ENCODE results near the gene MUC3A. TPM values are rescaled to one million over a fixed set of nuclear protein-coding genes. Genes with fewer than 3 reads are reported as not detected.

MUC3A gene
- total RNA-seq, 1 donor from 2014 or later: 1.7 TPM

DNA sequence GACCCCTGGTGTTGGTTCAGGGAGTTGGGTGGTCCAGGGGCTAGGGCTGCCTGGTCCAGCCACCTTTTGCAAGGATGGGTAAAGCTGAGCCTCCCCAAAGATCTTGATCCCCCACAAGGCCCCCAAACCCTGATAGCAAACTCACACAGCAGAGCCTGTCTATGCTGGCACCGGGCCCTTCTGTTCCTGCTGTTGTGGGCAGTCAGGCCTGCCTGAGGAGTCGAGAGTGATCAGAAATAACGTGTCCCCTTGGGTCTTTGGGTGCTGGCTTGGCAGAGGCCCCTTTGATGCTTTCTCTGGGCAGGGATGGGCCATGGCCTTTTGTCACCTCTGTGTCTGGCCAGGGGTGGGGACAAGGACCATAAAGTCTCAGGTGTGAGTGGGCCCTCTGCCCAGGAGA, 19.3 kb downstream of the MUC3A start:
- Histone ChIP-seq H3K36me3 (no peaks in the 10 kb centered on the region), H3K27ac (no peak overlapping the region), H3K27me3 (ENCODE audit: low read depth) (peaks cover 57% of the 10 kb centered on the region), H3K4me1 (peaks cover 15% of the 10 kb centered on the region), H3K9me3 (no peaks in the 10 kb centered on the region), H3K4me3 (no peak overlapping the region)
- TF ChIP-seq, protein P1, sequence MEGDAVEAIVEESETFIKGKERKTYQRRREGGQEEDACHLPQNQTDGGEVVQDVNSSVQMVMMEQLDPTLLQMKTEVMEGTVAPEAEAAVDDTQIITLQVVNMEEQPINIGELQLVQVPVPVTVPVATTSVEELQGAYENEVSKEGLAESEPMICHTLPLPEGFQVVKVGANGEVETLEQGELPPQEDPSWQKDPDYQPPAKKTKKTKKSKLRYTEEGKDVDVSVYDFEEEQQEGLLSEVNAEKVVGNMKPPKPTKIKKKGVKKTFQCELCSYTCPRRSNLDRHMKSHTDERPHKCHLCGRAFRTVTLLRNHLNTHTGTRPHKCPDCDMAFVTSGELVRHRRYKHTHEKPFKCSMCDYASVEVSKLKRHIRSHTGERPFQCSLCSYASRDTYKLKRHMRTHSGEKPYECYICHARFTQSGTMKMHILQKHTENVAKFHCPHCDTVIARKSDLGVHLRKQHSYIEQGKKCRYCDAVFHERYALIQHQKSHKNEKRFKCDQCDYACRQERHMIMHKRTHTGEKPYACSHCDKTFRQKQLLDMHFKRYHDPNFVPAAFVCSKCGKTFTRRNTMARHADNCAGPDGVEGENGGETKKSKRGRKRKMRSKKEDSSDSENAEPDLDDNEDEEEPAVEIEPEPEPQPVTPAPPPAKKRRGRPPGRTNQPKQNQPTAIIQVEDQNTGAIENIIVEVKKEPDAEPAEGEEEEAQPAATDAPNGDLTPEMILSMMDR (IDR thresholded peaks at IDR 0.05): no peak
- intact Hi-C loops (cut with DNase I): no loop called here
- DNase-seq (no peak), ATAC-seq (no peak)

DNA sequence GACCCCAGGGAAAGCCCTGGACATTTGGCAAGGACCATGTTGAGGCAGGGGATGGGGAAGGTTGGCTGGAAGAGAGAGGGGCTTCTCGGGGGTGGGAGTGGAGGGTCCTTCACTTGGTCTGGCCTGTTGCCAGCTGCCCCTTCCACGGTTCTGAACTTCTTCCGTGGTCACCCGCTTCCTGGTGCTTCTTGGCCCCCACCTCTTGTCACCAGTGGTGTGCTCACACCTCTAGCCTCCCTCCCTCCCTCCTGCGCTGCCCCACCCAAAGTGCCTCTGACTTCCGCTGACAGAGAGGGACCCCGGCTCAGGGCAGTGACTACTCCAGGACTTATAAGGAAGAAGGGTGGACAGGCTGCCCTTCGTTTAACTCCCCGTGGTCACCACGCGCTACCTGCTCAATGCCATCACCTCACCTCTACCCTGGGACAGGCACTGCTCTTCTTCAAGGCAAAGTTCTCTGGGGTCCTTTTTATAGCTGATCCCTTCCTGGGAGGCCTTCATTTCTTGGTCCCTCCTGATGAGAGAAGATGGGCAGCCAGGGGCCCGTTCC, 19.8 kb downstream of the MUC3A start, which contains the start of gene MUC12:
Gene MUC12 (plus strand): TSS at position 500 of the 550 bp plus-strand sequence. CDS start 58 bp downstream, outside the sequence.
- Histone ChIP-seq H3K27me3 (ENCODE audit: low read depth) (peaks cover 52% of the 10 kb centered on the region), H3K27ac (no peak within 1 kb of the TSS), H3K4me1 (peaks cover 15% of the 10 kb centered on the region), H3K36me3 (no peaks in the 10 kb centered on the region), H3K9me3 (no peaks in the 10 kb centered on the region), H3K4me3 (no peak within 1 kb of the TSS)
- DNase-seq: no peak
- no peak for ATAC-seq
- intact Hi-C loops (cut with DNase I): no loop called here
- TF ChIP-seq, protein P1 (IDR thresholded peaks at IDR 0.05): no peak

DNA sequence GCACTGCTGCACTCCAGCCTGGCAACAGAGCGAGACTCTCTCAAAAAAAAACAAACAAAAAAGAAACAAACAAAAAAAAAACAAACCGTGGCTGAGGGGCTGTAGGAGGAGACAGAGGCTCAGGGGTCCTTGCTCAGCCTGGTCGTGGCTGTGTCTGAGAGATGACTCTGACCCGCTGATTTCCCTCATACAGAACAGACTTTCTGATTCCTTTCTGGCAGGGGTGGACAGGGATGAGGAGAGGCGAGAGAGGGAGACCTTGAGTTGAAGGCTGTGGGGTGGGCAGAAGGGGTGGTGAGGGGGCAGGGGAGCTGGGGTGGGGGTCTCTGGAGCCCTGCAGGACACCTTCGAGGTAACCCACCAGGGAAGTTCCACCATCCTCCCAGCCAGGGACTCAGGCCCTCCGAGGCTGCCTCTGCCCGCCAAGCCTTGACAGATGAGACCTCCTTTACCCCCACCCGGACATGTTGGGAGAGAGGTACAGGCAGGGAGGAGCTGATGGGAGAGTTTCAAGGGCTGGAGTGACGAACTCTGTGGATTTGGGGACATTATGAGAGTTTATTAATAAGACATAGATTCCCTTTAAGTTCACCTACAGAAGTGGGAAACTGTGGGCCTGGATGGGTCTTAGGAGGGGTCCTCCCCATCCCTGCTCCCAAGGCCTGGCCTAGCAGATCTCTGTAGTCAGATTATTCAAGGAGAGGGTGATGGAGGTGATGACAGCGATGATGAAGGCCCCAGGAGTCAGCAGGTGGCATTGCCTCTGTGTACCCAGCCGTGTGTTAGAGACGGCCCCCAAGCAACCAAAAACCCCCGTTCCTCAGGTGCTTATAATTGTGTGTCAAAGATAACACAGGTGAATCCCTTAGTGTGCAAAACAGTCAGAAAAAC, 22.0 kb downstream of the MUC3A start:
- no peaks in the 10 kb centered on the region for H3K36me3 ChIP-seq
- H3K27ac ChIP-seq: no peak overlapping the region
- H3K4me1 ChIP-seq: peaks cover 5% of the 10 kb centered on the region
- H3K27me3 ChIP-seq (ENCODE audit: low read depth): peaks cover 30% of the 10 kb centered on the region
- DNase-seq: no peak
- intact Hi-C loops (cut with DNase I): no loop called here
- H3K4me3 ChIP-seq: no peak overlapping the region
- TF ChIP-seq, protein P1 (IDR thresholded peaks at IDR 0.05): no peak
- no peak for ATAC-seq
- no peaks in the 10 kb centered on the region for H3K9me3 ChIP-seq

DNA sequence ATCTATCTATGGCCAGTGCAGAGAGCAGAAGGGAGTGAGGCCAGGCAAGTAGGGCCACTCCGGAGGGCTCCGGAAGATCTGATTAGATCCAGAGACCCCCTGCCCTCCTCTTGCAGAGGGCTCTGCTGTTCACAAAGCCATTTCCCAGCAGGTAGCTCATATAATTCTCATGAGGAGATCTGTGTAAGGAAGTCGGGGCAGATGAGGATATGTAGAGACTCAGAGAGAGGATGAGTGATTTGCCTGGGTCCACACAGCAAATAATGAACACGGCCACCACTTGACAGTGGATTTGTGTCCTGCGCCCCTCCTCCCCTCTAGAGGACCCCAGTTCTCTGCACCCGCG, 22.6 kb downstream of the MUC3A start:
- ATAC-seq (no peak), DNase-seq (no peak)
- Histone ChIP-seq H3K36me3 (no peaks in the 10 kb centered on the region), H3K4me1 (no peaks in the 10 kb centered on the region), H3K9me3 (no peaks in the 10 kb centered on the region), H3K27ac (no peak overlapping the region), H3K27me3 (ENCODE audit: low read depth) (peaks cover 24% of the 10 kb centered on the region), H3K4me3 (no peak overlapping the region)
- TF ChIP-seq, protein P1 (IDR thresholded peaks at IDR 0.05): no peak
- intact Hi-C loops (cut with DNase I): no loop called here

DNA sequence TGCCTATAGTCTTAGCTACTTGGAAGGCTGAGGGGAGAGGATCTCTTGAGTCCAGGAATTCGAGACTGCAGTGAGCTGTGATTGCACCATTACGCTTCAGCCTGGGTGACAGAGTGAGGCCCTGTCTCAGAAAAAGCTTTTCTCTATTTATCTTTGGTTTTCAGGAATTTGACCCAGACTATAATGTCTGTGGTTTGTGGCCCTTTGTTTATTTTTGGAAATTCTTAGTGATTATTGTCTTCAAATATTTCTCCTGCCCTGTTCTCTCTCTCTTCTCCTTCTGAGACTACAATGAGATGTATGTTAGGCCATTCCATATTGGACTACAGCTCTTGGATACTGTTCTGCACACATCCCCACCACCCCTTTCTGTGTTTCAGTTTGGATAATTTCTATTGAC, 24.7 kb downstream of the MUC3A start:
- Histone ChIP-seq H3K27ac (no peak overlapping the region), H3K4me3 (no peak overlapping the region), H3K4me1 (no peaks in the 10 kb centered on the region), H3K36me3 (no peaks in the 10 kb centered on the region), H3K9me3 (no peaks in the 10 kb centered on the region), H3K27me3 (ENCODE audit: low read depth) (peaks cover 10% of the 10 kb centered on the region)
- TF ChIP-seq, protein P1 (IDR thresholded peaks at IDR 0.05): no peak
- intact Hi-C loops (cut with DNase I): no loop called here
- ATAC-seq (no peak), DNase-seq (no peak)
